H1 (cell line): ENCODE measurements around the gene ITGA6.

Experiments used
- CBX8 ChIP-seq: fragments of 300-800, 300-1000 bp; sonication (generic); IDR thresholded peaks from 2 replicates; pipeline ENCODE4 v1.7.1; 2016; ENCODE audit warnings: low read depth, low read length, borderline replicate concordance
- CTCF ChIP-seq, 3 experiments: IDR thresholded peaks; 1 replicate in 2 of 3; 2 replicates in 1 of 3; pipeline versions ENCODE4 v1.5.1 to v1.6.1; 2011; ENCODE audit warnings: low read length in 3 of 3, mild to moderate bottlenecking in 3 of 3, inconsistent platforms in 2 of 3, low read depth in 1 of 3, moderate library complexity in 1 of 3; ENCODE audit not compliant: insufficient read depth in 1 of 3; ENCODE audit errors: control extremely low read depth in 1 of 3
- JUND ChIP-seq: IDR thresholded peaks from 2 replicates; pipeline ENCODE4 v1.6.1; 2011; ENCODE audit warnings: mild to moderate bottlenecking, improper control_type of control experiment, low read length
- NRF1 ChIP-seq: IDR thresholded peaks from 2 replicates; pipeline ENCODE4 v1.6.1; 2011; ENCODE audit warnings: mild to moderate bottlenecking, low read depth, low read length, improper control_type of control experiment
- PHF8 ChIP-seq: fragments of 200-600 bp; sonication (generic); conservative IDR thresholded peaks from 2 replicates; pipeline ENCODE4 v1.7.1; 2012; ENCODE audit warnings: low read depth, mild to moderate bottlenecking, inconsistent platforms, low read length, moderate library complexity
- POLR2A ChIP-seq, 2 experiments: IDR thresholded peaks; 1 replicate in 1 of 2; 2 replicates in 1 of 2; pipeline ENCODE4 v1.6.1; 2011; ENCODE audit warnings: low read depth in 2 of 2, low read length in 2 of 2, mild to moderate bottlenecking in 2 of 2; ENCODE audit errors: control extremely low read depth in 1 of 2
- RNF2 ChIP-seq: fragments of 200-900, 300-1000 bp; sonication (generic); IDR thresholded peaks from 2 replicates; pipeline ENCODE4 v1.7.1; 2016; ENCODE audit warnings: borderline replicate concordance, low read depth, mild to moderate bottlenecking, antibody characterized with exemption, low read length; ENCODE audit not compliant: poor library complexity, severe bottlenecking; ENCODE audit errors: missing control alignments
- TAF7 ChIP-seq: optimal IDR thresholded peaks from 2 replicates; pipeline ENCODE3; 2011; ENCODE audit warnings: low read depth, mild to moderate bottlenecking, inconsistent platforms, low read length, moderate library complexity, borderline replicate concordance

- no peak for TF ChIP-seq CTCF (IDR thresholded peaks at IDR 0.05; ENCODE audit: control extremely low read depth in 1 of 3, insufficient read depth in 1 of 3, low read depth in 1 of 3, low read length in 3 of 3)
- no peak for TF ChIP-seq TAF7
- no peak for TF ChIP-seq POLR2A (IDR thresholded peaks at IDR 0.05; ENCODE audit: control extremely low read depth in 1 of 2, low read depth in 2 of 2, low read length in 2 of 2)
- TF ChIP-seq RNF2: no peak
- TF ChIP-seq JUND: no peak
- no peak for TF ChIP-seq NRF1
- no peak for TF ChIP-seq PHF8
- no peak for TF ChIP-seq CBX8
These were observed 113.0 kb downstream of the ITGA6 start for GRCh38 chr2:172540421-172540820.
